SK-N-SH (cell line): Measurements from ENCODE around the gene PDCL2. TPM values are rescaled to one million over a fixed set of nuclear protein-coding genes. Genes with fewer than 3 reads are reported as not detected.
A peak's percentile ranks its signal among the peaks of the same experiment; 100 is the strongest.

ENCODE experiments used
- CTCF ChIA-PET: fragments of 300-600, 350-600 bp; formaldehyde crosslinking; extraction: SDS; loops from one replicate; lab custom pipeline; 2021; lab: Yijun Ruan, JAX
- POLR2A ChIA-PET: fragments of 350-600 bp; sonication (Branson Sonifier 250); formaldehyde crosslinking; extraction: SDS; loops from one replicate; lab custom pipeline; 2020; ENCODE audit warnings: antibody characterized with exemption, inconsistent platforms; lab: Yijun Ruan, JAX
- DNase-seq: peaks from one replicate; pipeline ENCODE4 v3.0.0; 2012
- H2AFZ ChIP-seq: fragments of 200-600 bp; sonication (generic); 2 replicates; pipeline ENCODE4 v1.8.1; 2016; ENCODE audit warnings: antibody characterized with exemption, mild to moderate bottlenecking, low read depth
- H3F3A ChIP-seq: fragments of 200-600 bp; sonication (generic); replicated peaks from 2 replicates; pipeline ENCODE3; 2016; ENCODE audit warnings: antibody characterized with exemption, mild to moderate bottlenecking; ENCODE audit not compliant: insufficient read depth
- H3K27ac ChIP-seq, 2 experiments: fragments of 200-500 bp in 1 of 2; fragments of 200-600 bp in 1 of 2; sonication (Bioruptor generic) in 1 of 2; sonication (generic), shearing (Covaris generic) in 1 of 2; 2 replicates each; pipeline versions ENCODE4 v1.5.1 to v1.6.1; 2014 to 2016; ENCODE audit warnings: low read depth in 2 of 2, inconsistent platforms in 1 of 2, low read length in 1 of 2, mild to moderate bottlenecking in 1 of 2, mixed read lengths in 1 of 2
- H3K27me3 ChIP-seq: fragments of 200-600 bp; sonication (generic), shearing (Covaris generic); 2 replicates; pipeline ENCODE4 v1.6.1; 2016; ENCODE audit warnings: mixed run types; ENCODE audit not compliant: insufficient read depth
- H3K36me3 ChIP-seq, 2 experiments: fragments of 200-500 bp in 1 of 2; fragments of 200-600 bp in 1 of 2; sonication (Bioruptor generic) in 1 of 2; sonication (generic) in 1 of 2; replicated peaks in 1 of 2; 2 replicates each; pipeline versions ENCODE3 to v1.5.1; 2014 to 2016; ENCODE audit warnings: low read length in 1 of 2, mild to moderate bottlenecking in 1 of 2; ENCODE audit not compliant: insufficient read depth in 2 of 2, control insufficient read depth in 1 of 2
- H3K4me1 ChIP-seq, 2 experiments: fragments of 200-500 bp in 1 of 2; fragments of 200-600 bp in 1 of 2; sonication (Bioruptor generic) in 1 of 2; sonication (generic), shearing (Covaris generic) in 1 of 2; 2 replicates each; pipeline versions ENCODE4 v1.5.1 to v1.6.1; 2014 to 2016; ENCODE audit warnings: low read depth in 1 of 2, low read length in 1 of 2, mixed run types in 1 of 2; ENCODE audit not compliant: insufficient read depth in 2 of 2, control insufficient read depth in 1 of 2
- H3K4me2 ChIP-seq: fragments of 200-600 bp; sonication (generic), shearing (Covaris generic); 2 replicates; pipeline ENCODE4 v1.6.1; 2017; ENCODE audit warnings: mixed run types
- H3K4me3 ChIP-seq, 2 experiments: fragments of 200-500 bp in 1 of 2; fragments of 200-600 bp in 1 of 2; sonication (Bioruptor generic) in 1 of 2; sonication (generic), shearing (Covaris generic) in 1 of 2; 2 replicates each; pipeline versions ENCODE4 v1.5.1 to v1.8.1; 2014 to 2016; ENCODE audit warnings: low read depth in 2 of 2, inconsistent platforms in 1 of 2, low read length in 1 of 2, mild to moderate bottlenecking in 1 of 2, mixed read lengths in 1 of 2, moderate library complexity in 1 of 2
- H3K79me2 ChIP-seq: fragments of 200-600 bp; sonication (generic); 2 replicates; pipeline ENCODE4 v1.8.1; 2017; ENCODE audit warnings: mild to moderate bottlenecking; ENCODE audit not compliant: insufficient read depth
- H3K9ac ChIP-seq: fragments of 200-600 bp; sonication (generic); 2 replicates; pipeline ENCODE4 v1.6.1; 2017; ENCODE audit warnings: mixed run types
- H3K9me2 ChIP-seq: fragments of 200-600 bp; sonication (generic); 2 replicates; pipeline ENCODE4 v1.6.1; 2017; ENCODE audit warnings: mixed run types
- H3K9me3 ChIP-seq: fragments of 200-600 bp; sonication (generic); 2 replicates; pipeline ENCODE4 v1.6.1; 2017; ENCODE audit warnings: mixed run types, mild to moderate bottlenecking, moderate library complexity
- H4K20me1 ChIP-seq: fragments of 200-600 bp; sonication (generic); 2 replicates; pipeline ENCODE4 v1.6.1; 2017; ENCODE audit warnings: mild to moderate bottlenecking, mixed run types; ENCODE audit not compliant: insufficient read depth
- ELF1 ChIP-seq: IDR thresholded peaks from 2 replicates; pipeline ENCODE4 v1.4.0; 2012
- FOSL2 ChIP-seq: IDR thresholded peaks from 2 replicates; pipeline ENCODE4 v1.4.0; 2012; ENCODE audit warnings: low read depth, mild to moderate bottlenecking, moderate library complexity, borderline replicate concordance
- FOXJ3 ChIP-seq: sonication (generic); formaldehyde crosslinking; IDR thresholded peaks from 2 replicates; pipeline ENCODE4 v1.5.1; 2020; ENCODE audit warnings: mild to moderate bottlenecking, missing genetic modification reagents
- GABPA ChIP-seq: IDR thresholded peaks from 2 replicates; pipeline ENCODE4 v1.4.0; 2012; ENCODE audit warnings: low read depth, mild to moderate bottlenecking
- MEF2A ChIP-seq: IDR thresholded peaks from 2 replicates; pipeline ENCODE4 v1.4.0; 2012; ENCODE audit warnings: low read depth, borderline replicate concordance
- MXI1 ChIP-seq: IDR thresholded peaks from 2 replicates; pipeline ENCODE4 v1.6.1; 2012; ENCODE audit warnings: mild to moderate bottlenecking, low read depth, low read length, improper control_type of control experiment
- NRF1 ChIP-seq: IDR thresholded peaks from 2 replicates; pipeline ENCODE4 v1.6.1; 2012; ENCODE audit warnings: low read depth, mild to moderate bottlenecking, low read length
- POLR2AphosphoS5 ChIP-seq: IDR thresholded peaks from 2 replicates; pipeline ENCODE4 v1.6.1; 2012; ENCODE audit warnings: low read depth, low read length
- RFX5 ChIP-seq: IDR thresholded peaks from 2 replicates; pipeline ENCODE4 v1.6.1; 2012; ENCODE audit warnings: mild to moderate bottlenecking, improper control_type of control experiment, low read length
- RXRA ChIP-seq: IDR thresholded peaks from 2 replicates; pipeline ENCODE4 v1.4.0; 2012; ENCODE audit warnings: low read depth, mild to moderate bottlenecking, borderline replicate concordance
- SIN3A ChIP-seq: IDR thresholded peaks from 2 replicates; pipeline ENCODE4 v1.6.1; 2012; ENCODE audit warnings: low read depth, mild to moderate bottlenecking, low read length, moderate library complexity, borderline replicate concordance
- TCF12 ChIP-seq: IDR thresholded peaks from 2 replicates; pipeline ENCODE4 v1.4.0; 2012
- YY1 ChIP-seq: IDR thresholded peaks from 2 replicates; pipeline ENCODE4 v1.4.0; 2012; ENCODE audit warnings: low read depth, mild to moderate bottlenecking
- WGBS: methylation state at CpG from one replicate; pipeline ENCODE4 v1.1.6; 2017; ENCODE audit warnings: low lambda C conversion rate; 5-methylcytosine and 5-hydroxymethylcytosine counted together
- polyA plus RNA-seq, 3 experiments: library from polyadenylated mRNA; depleted of rRNA; stranded (reverse); fragments of >200 nt; gene quantifications; 2 replicates each; pipeline ENCODE4 v1.2.3, GENCODE V29; 2012
- TF ChIP-seq, protein P1 (sequence below): IDR thresholded peaks from 2 replicates; pipeline ENCODE4 v1.4.0; 2012; ENCODE audit warnings: low read depth, borderline replicate concordance
- TF ChIP-seq, protein P2 (sequence below): fragments of 200-600 bp; sonication (generic); IDR thresholded peaks from 2 replicates; pipeline ENCODE4 v1.6.1; 2017; ENCODE audit warnings: antibody characterized with exemption, mild to moderate bottlenecking, moderate library complexity
- TF ChIP-seq, protein P3 (sequence below): IDR thresholded peaks from 2 replicates; pipeline ENCODE4 v1.4.0; 2012; ENCODE audit warnings: low read depth
- TF ChIP-seq, protein P4 (sequence below): fragments of 150-350 bp; IDR thresholded peaks from 2 replicates; pipeline ENCODE4 v1.6.1; 2017; ENCODE audit warnings: antibody characterized with exemption, low read length, low read depth, borderline replicate concordance

Gene PDCL2
- polyA plus RNA-seq, 1 of the 3 experiments (the other 2 are of a cell fraction): not detected

DNA sequence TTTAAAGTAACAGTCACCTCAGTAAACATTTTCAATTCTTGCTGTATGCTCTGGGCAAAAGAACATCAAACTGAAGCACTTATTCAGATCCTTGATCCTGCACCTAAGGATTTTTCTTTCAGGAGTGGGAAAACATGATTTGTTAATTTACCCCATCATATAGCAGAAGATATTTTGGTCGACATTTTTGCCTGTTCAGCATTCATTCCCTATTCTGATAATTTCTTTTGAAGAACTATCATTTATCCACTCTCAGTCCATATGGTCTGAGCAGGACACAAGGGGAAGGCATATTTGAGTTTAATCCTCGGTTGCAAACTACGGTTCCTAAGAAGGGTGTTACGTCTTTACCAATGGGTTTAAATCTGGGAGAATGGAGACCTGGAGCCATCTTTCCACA, 44.1 kb downstream of the PDCL2 start:
- Histone ChIP-seq H3K4me3 (peak overlapping the region; percentile 78 to 81), H3K9me3 (no peaks in the 10 kb centered on the region), H3K4me1 (peaks cover 10% of the 10 kb centered on the region in 2 experiments), H3F3A (peaks cover 49% of the 10 kb centered on the region), H3K9ac (peak overlapping the region; percentile 89; the same call in 1 of the 2 replicates), H3K79me2 (peaks cover 24% of the 10 kb centered on the region), H2AFZ (peak overlapping the region; percentile 95), H3K36me3 (no peaks in the 10 kb centered on the region), H4K20me1 (peaks cover 4% of the 10 kb centered on the region; the same call in 1 of the 2 replicates), H3K9me2 (no peaks in the 10 kb centered on the region), H3K27ac (peak overlapping the region; percentile 93 to 98), H3K4me2 (peak overlapping the region; percentile 87), H3K27me3 (no peaks in the 10 kb centered on the region)
- ChIA-PET CTCF (no interaction called here), POLR2A (no interaction called here)
- no peak for DNase-seq
- 86% methylated on average over 4 of the region's 4 CpGs for WGBS
- no peak for TF ChIP-seq NRF1
- TF ChIP-seq SIN3A: no peak
- TF ChIP-seq POLR2AphosphoS5: no peak
- no peak for TF ChIP-seq TCF12
- no peak for TF ChIP-seq FOXJ3
- TF ChIP-seq RXRA: no peak
- TF ChIP-seq GABPA: no peak

DNA sequence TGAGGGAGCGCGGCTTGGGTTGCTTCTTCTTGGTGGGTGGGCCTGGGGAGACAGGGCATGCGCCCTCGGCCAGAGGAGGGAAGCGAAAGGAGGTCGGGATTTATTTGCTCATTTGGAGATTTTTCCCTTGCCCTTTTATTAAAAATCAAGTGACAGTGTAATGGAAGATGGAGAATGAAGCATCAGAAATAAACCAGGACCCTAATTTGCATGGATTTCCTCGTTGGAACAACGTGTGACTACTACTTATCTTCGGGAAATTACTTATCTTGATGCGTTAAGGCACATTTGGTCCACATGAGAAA, 44.6 kb downstream of the PDCL2 start:
- CTCF ChIA-PET: no interaction called here
- TF ChIP-seq ELF1 (no peak), MEF2A (no peak), POLR2AphosphoS5 (0 out of 2 replicates have a peak, but pooled peaks have one; percentile 4), SIN3A (no peak), GABPA (no peak), RFX5 (no peak), RXRA (no peak), FOSL2 (no peak), MXI1 (peak; percentile 42; the same call in 1 of the 2 replicates), YY1 (0 out of 2 replicates have a peak, but pooled peaks have one; percentile 1)
- TF ChIP-seq, protein P1, sequence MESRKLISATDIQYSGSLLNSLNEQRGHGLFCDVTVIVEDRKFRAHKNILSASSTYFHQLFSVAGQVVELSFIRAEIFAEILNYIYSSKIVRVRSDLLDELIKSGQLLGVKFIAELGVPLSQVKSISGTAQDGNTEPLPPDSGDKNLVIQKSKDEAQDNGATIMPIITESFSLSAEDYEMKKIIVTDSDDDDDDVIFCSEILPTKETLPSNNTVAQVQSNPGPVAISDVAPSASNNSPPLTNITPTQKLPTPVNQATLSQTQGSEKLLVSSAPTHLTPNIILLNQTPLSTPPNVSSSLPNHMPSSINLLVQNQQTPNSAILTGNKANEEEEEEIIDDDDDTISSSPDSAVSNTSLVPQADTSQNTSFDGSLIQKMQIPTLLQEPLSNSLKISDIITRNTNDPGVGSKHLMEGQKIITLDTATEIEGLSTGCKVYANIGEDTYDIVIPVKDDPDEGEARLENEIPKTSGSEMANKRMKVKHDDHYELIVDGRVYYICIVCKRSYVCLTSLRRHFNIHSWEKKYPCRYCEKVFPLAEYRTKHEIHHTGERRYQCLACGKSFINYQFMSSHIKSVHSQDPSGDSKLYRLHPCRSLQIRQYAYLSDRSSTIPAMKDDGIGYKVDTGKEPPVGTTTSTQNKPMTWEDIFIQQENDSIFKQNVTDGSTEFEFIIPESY: no peak
- TF ChIP-seq, protein P2, sequence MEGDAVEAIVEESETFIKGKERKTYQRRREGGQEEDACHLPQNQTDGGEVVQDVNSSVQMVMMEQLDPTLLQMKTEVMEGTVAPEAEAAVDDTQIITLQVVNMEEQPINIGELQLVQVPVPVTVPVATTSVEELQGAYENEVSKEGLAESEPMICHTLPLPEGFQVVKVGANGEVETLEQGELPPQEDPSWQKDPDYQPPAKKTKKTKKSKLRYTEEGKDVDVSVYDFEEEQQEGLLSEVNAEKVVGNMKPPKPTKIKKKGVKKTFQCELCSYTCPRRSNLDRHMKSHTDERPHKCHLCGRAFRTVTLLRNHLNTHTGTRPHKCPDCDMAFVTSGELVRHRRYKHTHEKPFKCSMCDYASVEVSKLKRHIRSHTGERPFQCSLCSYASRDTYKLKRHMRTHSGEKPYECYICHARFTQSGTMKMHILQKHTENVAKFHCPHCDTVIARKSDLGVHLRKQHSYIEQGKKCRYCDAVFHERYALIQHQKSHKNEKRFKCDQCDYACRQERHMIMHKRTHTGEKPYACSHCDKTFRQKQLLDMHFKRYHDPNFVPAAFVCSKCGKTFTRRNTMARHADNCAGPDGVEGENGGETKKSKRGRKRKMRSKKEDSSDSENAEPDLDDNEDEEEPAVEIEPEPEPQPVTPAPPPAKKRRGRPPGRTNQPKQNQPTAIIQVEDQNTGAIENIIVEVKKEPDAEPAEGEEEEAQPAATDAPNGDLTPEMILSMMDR: no peak
- TF ChIP-seq, protein P3, sequence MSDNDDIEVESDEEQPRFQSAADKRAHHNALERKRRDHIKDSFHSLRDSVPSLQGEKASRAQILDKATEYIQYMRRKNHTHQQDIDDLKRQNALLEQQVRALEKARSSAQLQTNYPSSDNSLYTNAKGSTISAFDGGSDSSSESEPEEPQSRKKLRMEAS: no peak
- TF ChIP-seq, protein P4, sequence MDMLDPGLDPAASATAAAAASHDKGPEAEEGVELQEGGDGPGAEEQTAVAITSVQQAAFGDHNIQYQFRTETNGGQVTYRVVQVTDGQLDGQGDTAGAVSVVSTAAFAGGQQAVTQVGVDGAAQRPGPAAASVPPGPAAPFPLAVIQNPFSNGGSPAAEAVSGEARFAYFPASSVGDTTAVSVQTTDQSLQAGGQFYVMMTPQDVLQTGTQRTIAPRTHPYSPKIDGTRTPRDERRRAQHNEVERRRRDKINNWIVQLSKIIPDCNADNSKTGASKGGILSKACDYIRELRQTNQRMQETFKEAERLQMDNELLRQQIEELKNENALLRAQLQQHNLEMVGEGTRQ: no peak
- Histone ChIP-seq H3K79me2 (peaks cover 29% of the 10 kb centered on the region), H3K36me3 (no peaks in the 10 kb centered on the region), H4K20me1 (peaks cover 4% of the 10 kb centered on the region; the same call in 1 of the 2 replicates), H3K4me2 (peak overlapping the region; percentile 87), H3K27ac (peak overlapping the region; percentile 93 to 98), H3K9ac (peak overlapping the region; percentile 89), H3K9me2 (no peaks in the 10 kb centered on the region), H3K9me3 (no peaks in the 10 kb centered on the region), H3F3A (peaks cover 49% of the 10 kb centered on the region), H2AFZ (peak overlapping the region; percentile 95), H3K4me1 (peaks cover 10% of the 10 kb centered on the region in 2 experiments), H3K4me3 (peak overlapping the region; percentile 78 to 81), H3K27me3 (no peaks in the 10 kb centered on the region)
- peak; percentile 50 for DNase-seq
- POLR2A ChIA-PET: interaction anchor here (0.7 to 1.4 kb wide), 4 partner anchors 151 to 393 kb away, joined by 3 to 7 read pairs (median 4); no protein-coding TSS in a partner anchor
- WGBS: 1% methylated on average over 10 of the region's 10 CpGs
